Type B pancreatic cell (in vitro differentiated cells): ENCODE data around the gene ZNF512B. TPM values are rescaled to one million over a fixed set of nuclear protein-coding genes. Genes with fewer than 3 reads are reported as not detected.

Experiments
- DNase-seq: peaks from one replicate; pipeline ENCODE4 v3.0.0; 2021; ENCODE audit warnings: mixed read lengths; ENCODE audit not compliant: unreplicated experiment; ENCODE audit errors: extremely low spot score
- H3K27ac Mint-ChIP-seq: 2 replicates; pipeline ENCODE4 v1.8.0; 2021; ENCODE audit warnings: mild to moderate bottlenecking, mixed read lengths
- H3K27me3 Mint-ChIP-seq: 2 replicates; pipeline ENCODE4 v1.8.0; 2021; ENCODE audit warnings: mixed read lengths
- H3K36me3 Mint-ChIP-seq: 2 replicates; pipeline ENCODE4 v1.8.0; 2021; ENCODE audit warnings: mixed read lengths
- H3K4me1 Mint-ChIP-seq: one replicate; pipeline ENCODE4 v1.8.0; 2021; ENCODE audit warnings: mixed read lengths; ENCODE audit not compliant: unreplicated experiment
- H3K4me3 Mint-ChIP-seq: 2 replicates; pipeline ENCODE4 v1.8.0; 2021; ENCODE audit warnings: mild to moderate bottlenecking, mixed read lengths
- H3K9me3 Mint-ChIP-seq: 2 replicates; pipeline ENCODE4 v1.8.0; 2021; ENCODE audit warnings: mixed read lengths
- CTCF ChIP-seq: fragments of 200-600 bp; sonication (generic); conservative IDR thresholded peaks from 2 replicates; pipeline ENCODE4 v1.5.0; 2021; ENCODE audit warnings: antibody characterized with exemption, mild to moderate bottlenecking
- total RNA-seq: library from RNA; stranded (reverse); gene quantifications from 2 replicates; pipeline ENCODE4 v1.2.1, GENCODE V29; 2021; ENCODE audit warnings: low replicate concordance

Gene ZNF512B
- total RNA-seq, 1 donor from 2014 or later = 40.8 TPM

GRCh38 chr20:63966172-63966943 is 3.4 kb downstream of the ZNF512B start:
- TF ChIP-seq CTCF = no peak
- Mint-ChIP-seq H3K36me3 (no peaks in the 10 kb centered on the region), H3K4me3 (no peak overlapping the region), H3K9me3 (no peaks in the 10 kb centered on the region), H3K27ac (no peak overlapping the region), H3K27me3 (no peaks in the 10 kb centered on the region), H3K4me1 (no peaks in the 10 kb centered on the region)
- DNase-seq = no peak

GRCh38 chr20:63964412-63964811 is 5.3 kb downstream of the ZNF512B start:
- Mint-ChIP-seq H3K4me1 (no peaks in the 10 kb centered on the region), H3K4me3 (no peak overlapping the region), H3K9me3 (no peaks in the 10 kb centered on the region), H3K27me3 (no peaks in the 10 kb centered on the region), H3K27ac (no peak overlapping the region), H3K36me3 (no peaks in the 10 kb centered on the region)
- no peak for TF ChIP-seq CTCF
- DNase-seq = no peak

- H3K9me3 Mint-ChIP-seq = no peaks in the 10 kb centered on the region
- no peaks in the 10 kb centered on the region for H3K27me3 Mint-ChIP-seq
- no peak for TF ChIP-seq CTCF
- H3K4me3 Mint-ChIP-seq = no peak overlapping the region
- no peaks in the 10 kb centered on the region for H3K4me1 Mint-ChIP-seq
- H3K36me3 Mint-ChIP-seq = no peaks in the 10 kb centered on the region
- H3K27ac Mint-ChIP-seq = no peak overlapping the region
- DNase-seq = no peak
Measured at GRCh38 chr20:63963784-63964301, 5.9 kb downstream of the ZNF512B start.

GRCh38 chr20:63963348-63963741 is 6.4 kb downstream of the ZNF512B start:
- no peak overlapping the region for H3K4me3 Mint-ChIP-seq
- no peaks in the 10 kb centered on the region for H3K4me1 Mint-ChIP-seq
- TF ChIP-seq CTCF = no peak
- no peak for DNase-seq
- H3K9me3 Mint-ChIP-seq = no peaks in the 10 kb centered on the region
- H3K36me3 Mint-ChIP-seq = no peaks in the 10 kb centered on the region
- H3K27ac Mint-ChIP-seq = no peak overlapping the region
- H3K27me3 Mint-ChIP-seq = no peaks in the 10 kb centered on the region

GRCh38 chr20:63962426-63963347 is 7.0 kb downstream of the ZNF512B start:
- no peak overlapping the region for H3K27ac Mint-ChIP-seq
- no peak for TF ChIP-seq CTCF
- H3K27me3 Mint-ChIP-seq = no peaks in the 10 kb centered on the region
- H3K36me3 Mint-ChIP-seq = no peaks in the 10 kb centered on the region
- no peak overlapping the region for H3K4me3 Mint-ChIP-seq
- no peaks in the 10 kb centered on the region for H3K4me1 Mint-ChIP-seq
- no peak for DNase-seq
- H3K9me3 Mint-ChIP-seq = no peaks in the 10 kb centered on the region
